Measurements from ENCODE around the gene INPP5J. TPM values are rescaled to one million over a fixed set of nuclear protein-coding genes. Genes with fewer than 3 reads are reported as not detected.
A peak's percentile ranks its signal among the peaks of the same experiment; 100 is the strongest.
"Not testable (repeated sequence)": the region's sequence is repeated elsewhere in the genome, so short reads cannot be mapped to it uniquely, and the experiment has no call there.

Gene INPP5J, protein sequence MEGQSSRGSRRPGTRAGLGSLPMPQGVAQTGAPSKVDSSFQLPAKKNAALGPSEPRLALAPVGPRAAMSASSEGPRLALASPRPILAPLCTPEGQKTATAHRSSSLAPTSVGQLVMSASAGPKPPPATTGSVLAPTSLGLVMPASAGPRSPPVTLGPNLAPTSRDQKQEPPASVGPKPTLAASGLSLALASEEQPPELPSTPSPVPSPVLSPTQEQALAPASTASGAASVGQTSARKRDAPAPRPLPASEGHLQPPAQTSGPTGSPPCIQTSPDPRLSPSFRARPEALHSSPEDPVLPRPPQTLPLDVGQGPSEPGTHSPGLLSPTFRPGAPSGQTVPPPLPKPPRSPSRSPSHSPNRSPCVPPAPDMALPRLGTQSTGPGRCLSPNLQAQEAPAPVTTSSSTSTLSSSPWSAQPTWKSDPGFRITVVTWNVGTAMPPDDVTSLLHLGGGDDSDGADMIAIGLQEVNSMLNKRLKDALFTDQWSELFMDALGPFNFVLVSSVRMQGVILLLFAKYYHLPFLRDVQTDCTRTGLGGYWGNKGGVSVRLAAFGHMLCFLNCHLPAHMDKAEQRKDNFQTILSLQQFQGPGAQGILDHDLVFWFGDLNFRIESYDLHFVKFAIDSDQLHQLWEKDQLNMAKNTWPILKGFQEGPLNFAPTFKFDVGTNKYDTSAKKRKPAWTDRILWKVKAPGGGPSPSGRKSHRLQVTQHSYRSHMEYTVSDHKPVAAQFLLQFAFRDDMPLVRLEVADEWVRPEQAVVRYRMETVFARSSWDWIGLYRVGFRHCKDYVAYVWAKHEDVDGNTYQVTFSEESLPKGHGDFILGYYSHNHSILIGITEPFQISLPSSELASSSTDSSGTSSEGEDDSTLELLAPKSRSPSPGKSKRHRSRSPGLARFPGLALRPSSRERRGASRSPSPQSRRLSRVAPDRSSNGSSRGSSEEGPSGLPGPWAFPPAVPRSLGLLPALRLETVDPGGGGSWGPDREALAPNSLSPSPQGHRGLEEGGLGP
- total RNA-seq, result 4.8 TPM

DNA sequence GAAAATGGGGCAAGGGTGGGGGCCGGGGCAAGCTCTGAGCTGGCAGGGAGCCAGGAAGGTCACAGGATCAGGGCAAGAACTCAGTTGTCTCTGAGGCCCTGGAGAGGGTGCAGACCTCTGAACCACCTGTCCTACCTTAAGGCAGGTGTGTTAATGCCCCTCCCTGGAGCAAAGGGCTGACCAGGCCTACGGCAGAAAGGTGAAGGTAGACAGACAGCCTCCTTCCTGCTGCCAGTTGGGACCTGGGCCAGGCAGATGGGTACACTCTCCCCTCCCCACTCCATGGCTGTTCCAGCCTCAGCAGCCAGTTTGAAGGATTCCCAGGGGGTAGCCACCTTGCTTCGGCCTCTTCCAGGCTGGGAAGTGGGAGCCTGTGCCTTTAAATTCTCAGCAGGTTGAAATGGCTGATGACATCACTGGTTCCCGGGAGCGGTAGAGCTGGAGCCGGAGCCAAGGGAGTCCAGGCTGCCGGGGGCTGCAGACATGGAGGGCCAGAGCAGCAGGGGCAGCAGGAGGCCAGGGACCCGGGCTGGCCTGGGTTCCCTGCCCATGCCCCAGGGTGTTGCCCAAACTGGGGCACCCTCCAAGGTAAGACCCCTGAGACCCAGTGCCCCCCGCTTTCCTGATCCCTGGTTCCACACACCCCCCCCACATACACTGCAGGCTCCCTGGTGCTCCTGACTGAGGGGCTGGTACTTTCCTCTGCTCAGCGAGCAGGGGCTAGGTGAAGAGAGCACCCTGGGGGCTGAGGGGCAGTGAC, at the start of gene INPP5J:
Gene INPP5J (plus strand): TSS at position 435 of the 760 bp plus-strand sequence. CDS start 49 bp downstream, at position 484.
- no peak for DNase-seq (ENCODE audit: low spot score)

DNA sequence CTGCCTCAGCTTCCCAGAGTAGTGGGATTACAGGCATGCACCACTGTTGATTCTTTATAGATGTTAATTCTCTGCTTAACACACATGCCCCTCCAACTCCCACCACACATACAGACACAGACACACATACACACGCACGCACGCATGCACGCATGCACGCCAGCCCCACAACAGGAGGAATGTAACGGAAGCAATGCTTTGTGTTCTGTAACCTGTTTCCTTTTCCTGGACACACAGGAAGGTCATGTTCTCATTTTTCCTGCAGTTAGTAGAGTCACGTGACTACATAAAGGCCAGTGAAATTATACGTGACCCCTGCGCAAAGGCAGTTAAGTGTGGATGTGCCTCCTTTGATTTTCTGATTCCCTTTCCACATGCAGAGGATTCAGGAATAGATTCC, 49.6 kb upstream of the INPP5J start:
- DNase-seq (ENCODE audit: low spot score), result not testable (repeated sequence)

DNA sequence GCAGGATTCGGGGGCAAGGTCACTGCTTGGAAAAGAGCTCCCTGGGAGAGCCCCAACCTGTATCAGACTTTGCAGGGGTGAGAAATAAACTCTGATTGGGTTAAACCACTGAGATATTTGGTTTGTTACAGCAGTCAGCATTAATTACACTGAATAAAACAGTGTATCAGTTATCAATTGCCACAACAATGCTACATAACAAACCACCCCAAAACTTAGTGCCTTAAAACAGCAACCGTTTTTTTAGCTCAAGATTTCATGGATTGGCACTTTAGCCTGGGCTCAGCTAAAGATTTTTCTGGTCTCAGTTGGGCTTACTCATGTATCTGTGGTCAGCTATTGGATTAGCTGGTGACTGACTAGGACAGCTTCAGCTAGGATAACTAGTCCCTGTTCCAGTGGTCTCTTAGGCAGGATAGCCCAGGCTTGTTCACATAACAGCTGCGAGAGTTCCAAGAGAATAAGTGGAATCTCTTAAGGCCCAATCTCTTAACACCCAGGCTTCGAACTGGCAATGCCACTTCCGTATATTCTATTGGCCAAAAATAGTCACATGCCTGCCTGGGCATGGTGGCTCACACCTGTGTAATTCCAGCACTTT, 49.1 kb upstream of the INPP5J start:
- DNase-seq (ENCODE audit: low spot score), result not testable (repeated sequence)

DNA sequence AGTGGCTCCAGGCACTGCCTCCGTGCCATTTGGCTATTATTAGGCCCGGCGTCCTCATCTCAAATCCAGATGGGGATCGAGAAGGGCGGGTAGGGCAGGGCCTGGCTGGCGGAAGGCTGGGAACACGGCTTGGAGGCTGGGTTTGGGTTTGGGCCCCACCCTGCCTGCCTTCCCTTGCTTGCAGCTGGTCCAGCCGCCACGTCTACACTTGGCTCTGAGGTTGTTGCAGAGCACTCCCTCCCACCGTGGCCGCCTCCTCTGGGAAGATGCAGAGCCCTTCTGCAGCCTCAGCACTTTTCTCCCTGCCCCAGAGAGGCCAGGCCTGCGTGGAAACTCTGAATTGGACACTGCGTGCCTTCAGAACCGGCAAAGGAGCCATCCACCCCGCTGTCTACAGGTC, 46.8 kb upstream of the INPP5J start:
- DNase-seq (ENCODE audit: low spot score), result peak; percentile 87

DNA sequence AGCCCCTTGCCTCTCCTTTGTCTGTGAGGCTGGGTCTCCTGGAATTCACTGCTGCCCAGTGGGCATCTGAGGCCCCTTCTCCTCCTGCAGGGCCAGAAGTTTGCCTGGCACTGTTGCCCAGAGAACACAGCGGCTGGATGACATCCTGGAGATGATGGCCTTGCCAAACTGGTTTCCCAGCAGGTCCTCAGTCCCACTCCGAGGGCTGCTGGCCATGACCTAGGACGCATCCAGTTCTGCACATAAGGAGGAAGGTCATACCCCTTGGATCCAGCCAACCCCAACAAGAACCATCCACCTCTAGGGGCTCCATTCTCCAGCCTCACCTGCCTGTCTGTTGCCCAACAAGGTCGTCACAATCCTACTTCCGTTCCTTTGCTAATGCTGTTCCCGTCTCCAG, 45.1 kb upstream of the INPP5J start:
- DNase-seq (ENCODE audit: low spot score), result no peak

DNA sequence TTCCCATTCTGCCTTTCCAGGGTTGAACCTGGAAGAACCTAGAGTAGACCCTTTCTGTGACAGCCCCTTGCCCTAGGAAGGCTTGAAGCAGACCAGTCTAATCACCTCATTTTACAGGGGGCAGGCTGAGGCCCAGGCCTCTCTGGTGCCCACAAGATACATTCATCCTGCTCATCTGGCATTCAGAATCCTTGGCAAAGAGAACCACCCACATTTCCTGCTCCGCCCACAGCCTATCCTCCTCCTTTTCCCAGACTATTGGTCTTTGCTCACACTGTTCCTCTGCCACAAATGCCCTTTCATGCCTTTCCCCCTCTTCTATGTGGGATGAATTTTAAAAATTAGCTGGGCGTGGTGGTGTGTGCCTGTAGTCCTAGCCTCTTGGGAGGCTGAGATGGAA, 44.4 kb upstream of the INPP5J start:
- DNase-seq (ENCODE audit: low spot score), result not testable (repeated sequence)

DNA sequence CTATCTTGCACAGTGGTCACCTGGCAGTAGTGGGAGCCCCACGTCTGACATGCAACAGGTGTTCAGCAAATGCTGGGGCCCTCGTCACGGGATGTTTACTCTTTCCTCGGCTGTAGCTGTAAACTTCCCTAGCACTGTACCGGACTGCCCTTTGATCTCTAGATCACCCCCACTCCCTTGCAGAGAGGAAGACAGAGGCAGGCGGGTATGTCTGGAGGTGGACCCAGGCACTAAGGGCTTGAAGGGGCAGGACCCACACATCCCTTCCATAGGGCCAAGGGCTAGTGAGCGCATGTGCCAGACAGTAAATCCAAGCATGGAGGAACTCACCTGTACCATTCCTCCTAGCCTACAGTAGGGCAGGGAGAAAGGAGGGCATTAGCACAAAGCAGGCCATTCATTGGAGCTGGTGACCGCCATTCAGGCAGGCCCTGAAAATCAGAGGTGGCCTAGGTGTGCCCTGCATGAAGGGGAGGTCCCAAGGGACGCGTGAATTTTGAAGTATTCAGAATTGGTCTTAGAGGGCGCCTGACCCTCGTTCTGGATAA, 43.6 kb upstream of the INPP5J start:
- no peak for DNase-seq (ENCODE audit: low spot score)

DNA sequence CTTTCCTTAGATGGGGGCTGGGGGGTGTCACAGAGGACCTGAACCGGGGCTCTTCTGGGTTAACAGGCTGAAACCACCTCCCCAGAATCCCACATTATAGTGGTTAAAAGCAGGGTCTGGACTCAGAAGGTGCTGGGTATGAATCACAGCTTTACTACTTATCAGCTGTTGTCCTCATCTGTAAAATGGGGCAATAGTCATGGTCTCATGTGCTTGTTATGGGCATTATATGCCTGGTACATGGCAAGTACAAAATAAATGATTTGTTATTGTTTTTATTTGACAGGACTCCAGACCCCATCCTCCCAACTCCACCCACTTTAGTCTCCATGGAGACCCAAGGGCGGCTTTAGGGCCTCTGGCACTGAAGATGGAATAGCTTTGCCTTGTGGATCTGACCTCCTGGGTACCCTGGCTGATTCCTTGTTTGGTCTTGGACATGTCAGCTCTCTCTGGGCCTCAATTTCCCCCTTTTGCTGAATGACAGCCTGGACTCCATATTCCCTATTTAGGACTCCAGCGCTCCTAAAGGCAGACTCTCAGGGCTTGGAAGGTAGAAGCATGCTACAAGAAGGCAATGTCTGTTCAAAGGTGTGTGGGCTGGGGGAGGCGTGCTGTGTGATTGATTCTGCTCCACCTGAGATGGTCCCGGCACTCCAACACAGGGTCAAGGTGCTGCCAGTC, 42.5 kb upstream of the INPP5J start:
- DNase-seq (ENCODE audit: low spot score), result no peak

DNA sequence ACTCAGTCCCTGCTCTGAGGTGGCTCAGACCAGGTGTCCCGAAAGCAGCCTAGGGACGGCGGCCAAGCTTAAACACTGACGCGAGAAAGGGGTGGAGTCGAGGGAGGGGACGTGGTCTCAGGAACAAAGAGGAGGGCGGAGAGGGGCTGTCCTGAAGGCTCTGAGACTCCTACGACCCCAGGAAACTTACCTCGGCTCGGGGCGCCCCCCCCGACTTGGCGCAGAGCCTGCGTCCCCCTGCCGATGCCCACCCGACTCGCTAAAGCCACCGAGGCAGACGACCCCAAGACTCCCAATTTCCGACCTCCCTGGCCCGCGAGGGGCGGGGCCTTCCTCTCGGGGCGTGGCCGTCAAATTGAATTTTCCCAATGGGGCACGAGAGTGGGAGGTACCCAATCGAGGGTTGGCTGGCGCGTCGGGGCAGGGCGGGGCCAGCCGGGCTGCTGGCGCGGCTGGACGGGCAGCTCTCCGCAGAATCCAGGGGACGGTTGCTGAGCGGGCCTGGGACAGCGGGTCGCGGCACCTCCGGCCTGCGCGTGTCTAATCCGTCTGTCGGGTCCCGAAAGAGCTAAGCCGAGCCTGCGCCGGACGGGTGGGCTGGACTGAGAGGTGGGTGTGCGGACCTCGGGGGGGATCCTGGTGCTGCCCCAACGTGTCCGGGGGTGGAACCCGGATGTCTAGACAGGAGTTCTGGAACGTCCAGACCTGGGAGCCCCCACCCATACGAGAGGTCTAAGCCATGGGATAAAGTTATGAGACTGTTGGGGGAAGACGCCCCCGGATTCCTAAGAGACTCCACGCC, 41.7 kb upstream of the INPP5J start, which contains the start of gene SMTN:
Gene SMTN (plus strand): TSS at position 471 of the 802 bp plus-strand sequence. CDS start 1,941 bp downstream, outside the sequence.
- peak; percentile 95 for DNase-seq (ENCODE audit: low spot score)

DNA sequence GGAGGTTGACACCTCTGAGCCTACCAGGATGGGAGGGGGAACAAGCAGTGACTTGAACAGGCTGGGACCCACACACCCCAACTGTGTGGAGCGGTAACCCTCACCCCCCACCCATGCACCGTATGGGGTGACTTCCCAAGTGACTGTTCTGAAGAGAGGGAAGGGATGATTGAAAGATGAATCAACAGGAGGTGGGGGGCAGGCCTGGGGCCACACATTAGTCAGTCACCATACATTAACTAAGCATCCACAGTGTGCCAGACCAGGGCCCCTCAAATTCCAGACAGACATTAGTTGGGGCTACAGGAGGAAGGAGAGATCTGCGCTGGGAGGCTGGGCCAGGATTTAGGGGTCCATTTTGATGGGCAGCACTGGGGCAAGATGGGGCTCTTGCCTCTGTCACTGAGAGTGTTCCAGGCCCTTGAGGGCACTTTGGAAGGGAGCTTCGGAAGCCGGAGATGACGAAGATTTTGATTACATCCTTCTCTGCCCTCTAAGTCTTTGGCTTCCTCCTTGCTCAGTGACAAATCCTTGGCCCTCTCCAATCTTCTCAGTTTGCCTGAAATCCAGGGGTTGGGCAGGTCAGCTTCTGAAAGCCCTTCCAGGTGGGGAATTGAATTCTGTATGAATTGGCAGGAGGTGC, 40.7 kb upstream of the INPP5J start:
- DNase-seq (ENCODE audit: low spot score), result no peak

DNA sequence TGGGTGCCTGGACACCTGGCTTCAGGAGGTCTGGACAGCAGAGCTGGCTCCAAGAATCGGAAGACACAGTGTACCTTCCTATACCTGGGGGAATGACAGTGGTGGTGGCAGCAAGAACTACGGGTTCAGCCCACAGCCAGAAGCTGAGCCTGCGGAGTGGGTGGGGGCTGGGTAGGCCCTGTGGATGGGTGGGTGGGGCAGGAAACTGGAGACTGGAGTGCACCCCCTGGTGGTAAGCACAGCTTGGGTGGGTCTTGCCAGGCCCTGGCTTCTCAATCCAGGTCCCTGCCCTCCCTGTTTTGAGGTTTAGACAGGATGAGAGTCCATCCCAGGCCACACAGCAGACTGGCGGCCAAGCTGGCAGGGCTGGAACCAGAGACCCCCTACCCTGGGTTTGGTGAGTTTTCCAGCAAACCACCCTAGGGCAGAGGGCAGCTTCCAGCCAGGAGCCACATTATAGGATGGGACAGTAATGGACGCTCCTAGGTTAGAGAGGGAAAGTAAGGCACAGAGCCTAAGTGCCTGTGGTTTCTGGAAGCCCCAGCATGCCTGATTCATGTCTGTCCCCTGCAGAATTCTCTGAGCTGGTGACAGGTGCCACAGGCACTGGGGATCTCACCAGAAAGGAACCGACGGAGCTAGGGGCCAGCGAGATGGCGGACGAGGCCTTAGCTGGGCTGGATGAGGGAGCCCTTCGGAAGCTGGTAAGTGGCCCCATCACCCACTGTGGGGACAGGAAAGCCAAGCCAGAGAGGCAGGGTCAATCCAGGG, 40.0 kb upstream of the INPP5J start:
- DNase-seq (ENCODE audit: low spot score), result peak; percentile 86

DNA sequence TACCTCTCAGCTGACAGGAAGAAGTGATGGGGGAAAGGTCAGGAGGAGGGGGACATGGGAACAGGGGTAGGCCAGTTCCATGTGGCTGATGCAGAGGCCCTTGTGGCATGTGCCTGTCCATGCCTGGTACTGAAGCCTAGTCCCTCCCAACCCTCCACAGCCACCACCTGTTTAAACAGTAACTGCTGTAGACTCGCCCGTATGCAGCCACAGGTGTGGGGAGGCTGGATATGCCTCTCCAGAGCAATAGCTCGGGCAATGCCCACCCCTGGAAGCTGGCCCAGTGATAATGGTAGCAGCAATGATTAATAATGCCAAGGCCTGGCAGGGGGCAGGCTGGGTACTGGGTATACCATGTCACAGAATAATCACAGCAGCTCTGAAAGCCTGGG, 39.4 kb upstream of the INPP5J start:
- peak; percentile 59 for DNase-seq (ENCODE audit: low spot score)

DNA sequence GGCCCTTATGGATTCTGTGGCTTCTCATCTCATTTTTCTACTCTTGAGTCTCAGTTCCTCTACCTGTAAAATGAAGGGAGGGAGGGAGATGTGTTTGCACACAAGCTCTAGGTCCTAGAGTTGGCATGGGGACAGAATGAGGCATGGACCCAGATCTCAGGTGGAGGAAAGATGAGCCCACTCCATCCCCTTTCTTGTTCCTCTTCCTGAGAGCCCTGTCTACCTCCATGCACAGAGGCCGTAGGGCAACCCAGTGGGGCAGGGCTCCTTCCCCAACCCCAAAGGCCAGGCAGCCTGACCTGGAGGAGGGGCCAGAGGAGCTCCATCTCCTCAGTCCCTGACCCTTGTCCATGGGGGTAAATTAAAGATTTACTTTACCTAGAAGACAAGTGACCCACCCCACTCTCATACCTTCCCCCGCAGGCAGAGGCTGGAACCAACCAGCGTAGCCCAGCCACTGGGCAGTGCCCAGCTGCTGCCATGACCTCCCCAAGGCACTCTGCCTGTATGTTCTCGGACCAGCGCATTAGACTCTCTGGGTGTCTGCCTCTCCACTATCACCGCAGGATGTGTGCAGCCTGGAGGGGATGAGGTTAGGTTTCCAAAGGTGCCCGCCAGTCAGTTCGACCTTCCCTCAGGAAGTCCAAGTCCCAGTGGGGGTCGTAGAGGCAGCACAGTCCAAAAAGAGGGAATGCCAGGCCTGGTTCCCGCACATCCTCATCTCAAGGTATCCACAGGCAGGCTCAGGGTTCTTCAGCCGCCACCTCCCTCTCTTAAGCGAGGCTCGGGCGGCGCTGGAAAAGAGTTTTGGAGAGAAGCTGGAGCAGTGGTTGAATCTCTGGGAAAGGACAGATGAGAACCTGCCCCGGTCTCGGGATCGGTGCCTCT, 38.6 kb upstream of the INPP5J start:
- peak; percentile 51 for DNase-seq (ENCODE audit: low spot score)

DNA sequence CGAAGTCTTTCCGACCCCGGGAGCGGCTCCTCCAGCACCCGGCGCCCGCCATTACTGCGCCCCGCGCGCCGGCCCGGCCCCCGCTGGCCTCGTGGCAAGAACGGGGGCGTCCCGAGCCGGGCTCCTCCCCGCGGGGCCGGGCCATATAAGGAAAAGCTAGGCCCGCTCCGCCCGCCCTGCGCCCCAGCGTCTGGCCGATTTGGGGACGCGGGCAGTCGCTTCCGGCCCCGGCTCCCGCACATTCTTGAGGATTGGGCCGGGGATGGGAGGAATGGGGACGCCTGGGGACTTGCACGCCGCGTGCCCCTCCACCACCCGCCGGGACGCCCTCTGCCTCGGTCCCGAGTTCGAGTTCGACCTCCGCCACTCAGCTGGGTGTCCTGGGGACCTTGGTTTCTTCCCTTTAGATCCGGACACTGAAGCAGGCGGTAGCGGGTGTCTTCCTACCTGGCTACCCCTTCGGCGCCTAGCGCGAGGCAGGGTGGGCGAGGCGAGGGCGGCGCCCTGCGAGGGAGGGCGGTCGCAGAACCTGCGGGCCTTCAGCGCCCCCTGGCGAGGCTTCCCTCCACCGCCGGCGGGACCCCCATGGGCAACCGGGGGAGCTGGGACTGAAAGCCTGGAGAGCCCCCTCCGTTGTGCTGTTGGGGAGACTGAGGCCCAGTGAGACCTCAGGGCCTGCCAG, 37.8 kb upstream of the INPP5J start:
- peak; percentile 89 for DNase-seq (ENCODE audit: low spot score)

DNA sequence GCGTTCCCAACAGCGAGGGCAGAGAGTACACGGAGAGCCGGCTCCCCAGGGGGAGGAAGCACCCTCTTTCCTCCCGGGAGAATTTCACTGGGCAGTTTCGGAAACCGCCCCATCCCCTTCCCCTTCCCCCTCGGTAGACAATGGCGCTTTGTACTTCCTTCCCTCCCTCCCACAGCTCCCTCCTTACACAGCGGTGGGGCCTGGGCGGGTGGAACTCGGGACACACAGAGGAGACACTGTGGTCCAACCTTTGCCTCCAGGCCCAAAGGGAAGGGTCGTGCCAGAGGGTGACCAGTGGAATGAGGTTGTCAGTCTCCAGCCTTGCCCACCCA, 37.3 kb upstream of the INPP5J start:
- peak; percentile 54 for DNase-seq (ENCODE audit: low spot score)

DNA sequence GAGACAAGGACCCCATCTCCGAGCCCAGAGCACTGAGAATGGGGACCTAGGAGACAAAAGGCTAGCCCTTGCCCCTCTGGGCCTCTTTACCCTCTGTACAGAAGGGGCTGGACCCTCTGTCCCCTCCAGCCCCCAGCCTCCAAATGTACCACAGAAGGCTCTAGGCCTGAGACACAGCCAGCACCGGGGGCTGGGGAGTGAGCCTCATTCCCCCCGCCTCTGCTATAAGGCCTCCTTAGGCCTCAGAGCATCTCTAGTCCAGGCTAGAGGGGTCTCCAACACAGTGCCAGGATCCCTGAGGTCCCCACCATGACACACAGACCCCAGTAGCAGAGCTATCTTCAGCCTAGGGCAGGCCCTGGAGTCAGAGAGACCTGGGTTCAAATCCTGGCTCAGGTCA, 36.8 kb upstream of the INPP5J start:
- DNase-seq (ENCODE audit: low spot score), result no peak

All from ureter (tissue), 1 donor.